Transverse colon (tissue), 4 donors: ENCODE results near the gene FXYD5. TPM values are rescaled to one million over a fixed set of nuclear protein-coding genes. Genes with fewer than 3 reads are reported as not detected.

Experiments
- DNase-seq: peaks from one replicate; pipeline ENCODE4 v3.0.0-alpha.2; 2019
- H3K27ac ChIP-seq, 4 donors: fragments of 200-600 bp; sonication (generic); 2 replicates each; pipeline ENCODE4 v1.5.1; 2016 to 2018; ENCODE audit warnings: inconsistent platforms in 4 of 4
- H3K27me3 ChIP-seq: fragments of 200-600 bp; sonication (generic); 2 replicates; pipeline ENCODE4 v1.5.1; 2017; ENCODE audit warnings: inconsistent platforms
- H3K36me3 ChIP-seq, 4 donors: fragments of 200-600 bp; sonication (generic); 2 replicates each; pipeline ENCODE4 v1.5.1; 2017 to 2019; ENCODE audit warnings: inconsistent platforms in 4 of 4
- H3K4me1 ChIP-seq, 4 donors: fragments of 200-600 bp; sonication (generic); 2 replicates each; pipeline ENCODE4 v1.5.1; 2017 to 2020; ENCODE audit warnings: inconsistent platforms in 4 of 4
- H3K4me3 ChIP-seq, 4 donors: fragments of 200-600 bp; sonication (generic); 1 replicate in 1 of 4; 2 replicates in 3 of 4; pipeline versions ENCODE4 v1.5.1 to v1.6.1; 2017 to 2019; ENCODE audit warnings: inconsistent platforms in 4 of 4
- H3K9me3 ChIP-seq, 2 donors: fragments of 200-600 bp; sonication (generic); 2 replicates each; pipeline ENCODE4 v1.5.1; 2017 to 2019; ENCODE audit warnings: inconsistent platforms in 2 of 2
- EP300 ChIP-seq: sonication (generic); formaldehyde crosslinking; IDR thresholded peaks from one replicate; pipeline ENCODE4 v1.6.1; 2017; ENCODE audit warnings: antibody characterized with exemption, low read depth
- POLR2A ChIP-seq: fragments of 450-650 bp; IDR thresholded peaks from one replicate; pipeline ENCODE4 v1.6.1; 2016; ENCODE audit warnings: antibody characterized with exemption, mild to moderate bottlenecking, moderate library complexity
- POLR2AphosphoS5 ChIP-seq, 3 donors: sonication (generic); formaldehyde crosslinking; IDR thresholded peaks; one replicate each; pipeline ENCODE4 v1.6.1; 2016; ENCODE audit warnings: antibody characterized with exemption in 3 of 3
- whole genome bisulfite sequencing, 2 donors: methylation state at CpG; one replicate each; pipeline ENCODE4 v1.1.5; 2018; ENCODE audit warnings: low coverage in 1 of 2; 5-methylcytosine and 5-hydroxymethylcytosine counted together
- in situ Hi-C, 4 donors: fragments of 200-750 bp; cut with MboI; loops; one replicate each; pipeline versions ENCODE4 v1.15.0 to v1.15.1; 2017; ENCODE audit warnings: low sequenced_read_pairs in 3 of 4, low pct_ligation_motif_present in 1 of 4, low pct_unique_long_range_greater_than_20kb in 1 of 4
- intact Hi-C: fragments of 100-400 bp; cut with DNase I; formaldehyde crosslinking; loops from one replicate; pipeline ENCODE4 v1.15.1; 2023; ENCODE audit warnings: low total_unique reads
- total RNA-seq, 4 donors: library from RNA; depleted of rRNA; stranded (reverse); fragments of >200 nt; gene quantifications; one replicate each; pipeline ENCODE4 v1.1.0, GENCODE V29; 2016
- TF ChIP-seq, protein P1 (sequence below), 5 experiments: fragments of 200-600 bp in 3 of 5; fragments of 450-650 bp in 2 of 5; sonication (generic) in 3 of 5; IDR thresholded peaks; 1 replicate in 2 of 5; 2 replicates in 3 of 5; pipeline ENCODE4 v1.5.1; 2016 to 2017; ENCODE audit warnings: antibody characterized with exemption in 5 of 5, inconsistent platforms in 3 of 5, mild to moderate bottlenecking in 2 of 5, moderate library complexity in 1 of 5

The FXYD5 gene
- total RNA-seq, 4 donors from 2014 or later = 2.0 to 57.2 (median 15.1) TPM

- intact Hi-C loops = no loop called here
- H3K4me3 ChIP-seq = no peak overlapping the region
- H3K4me1 ChIP-seq = peaks cover 8 to 34% (median 12%) of the 10 kb centered on the region in 4 donors
- no peaks in the 10 kb centered on the region for H3K27me3 ChIP-seq
- DNase-seq = no peak
- in situ Hi-C loops = no loop called here
- 63 to 70% methylated on average over 2 to 7 of the region's 7 CpGs for WGBS, 2 donors
- H3K27ac ChIP-seq = peak overlapping the region; percentile 71 to 81 (median 75)
- no peaks in the 10 kb centered on the region for H3K9me3 ChIP-seq
- TF ChIP-seq, protein P1, sequence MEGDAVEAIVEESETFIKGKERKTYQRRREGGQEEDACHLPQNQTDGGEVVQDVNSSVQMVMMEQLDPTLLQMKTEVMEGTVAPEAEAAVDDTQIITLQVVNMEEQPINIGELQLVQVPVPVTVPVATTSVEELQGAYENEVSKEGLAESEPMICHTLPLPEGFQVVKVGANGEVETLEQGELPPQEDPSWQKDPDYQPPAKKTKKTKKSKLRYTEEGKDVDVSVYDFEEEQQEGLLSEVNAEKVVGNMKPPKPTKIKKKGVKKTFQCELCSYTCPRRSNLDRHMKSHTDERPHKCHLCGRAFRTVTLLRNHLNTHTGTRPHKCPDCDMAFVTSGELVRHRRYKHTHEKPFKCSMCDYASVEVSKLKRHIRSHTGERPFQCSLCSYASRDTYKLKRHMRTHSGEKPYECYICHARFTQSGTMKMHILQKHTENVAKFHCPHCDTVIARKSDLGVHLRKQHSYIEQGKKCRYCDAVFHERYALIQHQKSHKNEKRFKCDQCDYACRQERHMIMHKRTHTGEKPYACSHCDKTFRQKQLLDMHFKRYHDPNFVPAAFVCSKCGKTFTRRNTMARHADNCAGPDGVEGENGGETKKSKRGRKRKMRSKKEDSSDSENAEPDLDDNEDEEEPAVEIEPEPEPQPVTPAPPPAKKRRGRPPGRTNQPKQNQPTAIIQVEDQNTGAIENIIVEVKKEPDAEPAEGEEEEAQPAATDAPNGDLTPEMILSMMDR (IDR thresholded peaks at IDR 0.05) = no peak
- TF ChIP-seq EP300 (no peak), POLR2A (no peak), POLR2AphosphoS5 (IDR thresholded peaks at IDR 0.05) (no peak)
- H3K36me3 ChIP-seq = no peaks in the 10 kb centered on the region
Measured at GRCh38 chr19:35212241-35212640, 57.7 kb downstream of the FXYD5 start.

GRCh38 chr19:35213663-35214632 is 59.4 kb downstream of the FXYD5 start:
- H3K36me3 ChIP-seq = no peaks in the 10 kb centered on the region
- intact Hi-C loops = no loop called here
- peak overlapping the region; percentile 71 to 81 (median 75) for H3K27ac ChIP-seq
- H3K4me1 ChIP-seq = peaks cover 8 to 34% (median 12%) of the 10 kb centered on the region in 4 donors
- no peaks in the 10 kb centered on the region for H3K9me3 ChIP-seq
- TF ChIP-seq POLR2AphosphoS5 (IDR thresholded peaks at IDR 0.05) (peak; percentile 21 to 78 (median 72)), EP300 (peak; percentile 73), POLR2A (no peak)
- TF ChIP-seq, protein P1 (IDR thresholded peaks at IDR 0.05) = no peak
- H3K27me3 ChIP-seq = no peaks in the 10 kb centered on the region
- 0 to 32% methylated on average over 1 to 21 of the region's 21 CpGs for WGBS, 2 donors
- in situ Hi-C loops = no loop called here
- H3K4me3 ChIP-seq = no peak overlapping the region
- DNase-seq = peak; percentile 84

GRCh38 chr19:35214766-35215422 is 60.4 kb downstream of the FXYD5 start:
- in situ Hi-C loops = no loop called here

More at GRCh38 chr19:35214766-35215422, 60.4 kb downstream of the FXYD5 start:
- intact Hi-C loops = no loop called here
- DNase-seq = no peak
- Histone ChIP-seq H3K4me3 (no peak overlapping the region), H3K4me1 (peaks cover 8 to 34% (median 12%) of the 10 kb centered on the region in 4 donors), H3K36me3 (no peaks in the 10 kb centered on the region), H3K9me3 (no peaks in the 10 kb centered on the region), H3K27ac (peak overlapping the region in 3 of 4 donors; percentile 71 to 81 (median 76)), H3K27me3 (no peaks in the 10 kb centered on the region)
- TF ChIP-seq POLR2AphosphoS5 (IDR thresholded peaks at IDR 0.05) (no peak), EP300 (no peak), POLR2A (no peak)
- TF ChIP-seq, protein P1 (IDR thresholded peaks at IDR 0.05) = no peak
- 61 to 75% methylated on average over 4 to 7 of the region's 7 CpGs for WGBS, 2 donors
